NOMO-1 treated with dmso at 0.1 percent for 144 hours (cell line): ENCODE results near the gene UGDH.
A peak's percentile ranks its signal among the peaks of the same experiment; 100 is the strongest.
"Not testable (repeated sequence)": the region's sequence is repeated elsewhere in the genome, so short reads cannot be mapped to it uniquely, and the experiment has no call there.

Experiments used
- DNase-seq: peaks from one replicate; lab custom pipeline; 2025; ENCODE audit not compliant: unreplicated experiment; lab: John Stamatoyannopoulos, UW

The UGDH gene

GRCh38 chr4:39495446-39496213 lies 31.6 kb downstream of the UGDH start:
- DNase-seq, result no peak

- DNase-seq, result no peak
These were observed 32.9 kb downstream of the UGDH start for GRCh38 chr4:39494354-39494753.

- no peak for DNase-seq
These were observed 36.9 kb downstream of the UGDH start for GRCh38 chr4:39490322-39490721.

- DNase-seq, result peak; percentile 4
These were observed 40.9 kb downstream of the UGDH start for GRCh38 chr4:39486221-39486804.

GRCh38 chr4:39484582-39485272 lies 42.5 kb downstream of the UGDH start:
- peak; percentile 51 for DNase-seq

GRCh38 chr4:39480902-39481695 lies 46.1 kb downstream of the UGDH start:
- peak; percentile 46 for DNase-seq

GRCh38 chr4:39480251-39480650 lies 47.0 kb downstream of the UGDH start:
- no peak for DNase-seq

- DNase-seq, result no peak
These were observed 50.9 kb downstream of the UGDH start for GRCh38 chr4:39476187-39476895.

GRCh38 chr4:39472396-39472795 lies 54.8 kb downstream of the UGDH start:
- no peak for DNase-seq

- DNase-seq, result no peak
These were observed 56.8 kb downstream of the UGDH start for GRCh38 chr4:39470402-39470801.

- DNase-seq, result peak; percentile 76
These were observed 57.7 kb downstream of the UGDH start for GRCh38 chr4:39469429-39470077.

GRCh38 chr4:39467464-39467863 lies 59.8 kb downstream of the UGDH start:
- no peak for DNase-seq

- no peak for DNase-seq
These were observed 60.5 kb downstream of the UGDH start for GRCh38 chr4:39466747-39467146.

GRCh38 chr4:39464886-39465501 lies 62.2 kb downstream of the UGDH start:
- peak; percentile 26 for DNase-seq

- DNase-seq, result peak; percentile 94
These were observed 68.5 kb downstream of the UGDH start, which contains the start of the genes LIAS and RPL9 for GRCh38 chr4:39458505-39459300. LIAS (plus strand) TSS chr4:39459056; CDS start chr4:39459118, 62 bp downstream. RPL9 (minus strand) TSS chr4:39458922; CDS start chr4:39458439, 483 bp downstream.

GRCh38 chr4:39458161-39458504 lies 69.1 kb downstream of the UGDH start:
- not testable (repeated sequence) for DNase-seq

- DNase-seq, result no peak
These were observed 70.1 kb downstream of the UGDH start for GRCh38 chr4:39456946-39457763.

- no peak for DNase-seq
These were observed 71.8 kb downstream of the UGDH start for GRCh38 chr4:39455486-39455885.
